Neural cell (in vitro differentiated cells): Measurements from ENCODE around the gene RING1. TPM values are rescaled to one million over a fixed set of nuclear protein-coding genes. Genes with fewer than 3 reads are reported as not detected.

ENCODE experiments used
- H2AFZ ChIP-seq: fragments of 200-600, 300-800 bp; sonication (generic), shearing (Covaris generic); 2 replicates; pipeline ENCODE4 v1.6.0; 2014; ENCODE audit warnings: low read depth, mild to moderate bottlenecking, antibody characterized with exemption, low read length, moderate library complexity
- H3F3A ChIP-seq: fragments of 200-600 bp; shearing (Covaris generic); 2 replicates; pipeline ENCODE4 v1.6.1; 2016; ENCODE audit warnings: mild to moderate bottlenecking, moderate library complexity, mixed read lengths, antibody characterized with exemption, low read length; ENCODE audit not compliant: insufficient read depth, poor library complexity, severe bottlenecking
- H3K27ac ChIP-seq: fragments of 200-600, 300-800 bp; sonication (generic), shearing (Covaris generic); 2 replicates; pipeline ENCODE4 v1.5.1; 2014; ENCODE audit warnings: mild to moderate bottlenecking, low read length, moderate library complexity
- H3K27me3 ChIP-seq: fragments of 300-800, 200-600 bp; sonication (generic), shearing (Covaris generic); 2 replicates; pipeline ENCODE4 v1.6.0; 2014; ENCODE audit warnings: mild to moderate bottlenecking, low read depth, low read length, moderate library complexity; ENCODE audit not compliant: insufficient read depth
- H3K36me3 ChIP-seq: fragments of 300-800, 200-600 bp; sonication (generic), shearing (Covaris generic); 2 replicates; pipeline ENCODE4 v1.5.1; 2014; ENCODE audit warnings: mild to moderate bottlenecking, antibody characterized with exemption, low read length, moderate library complexity; ENCODE audit not compliant: insufficient read depth
- H3K4me2 ChIP-seq: fragments of 300-800, 200-600 bp; sonication (generic), shearing (Covaris generic); 2 replicates; pipeline ENCODE4 v1.6.0; 2014; ENCODE audit warnings: mild to moderate bottlenecking, low read length
- H3K4me3 ChIP-seq: fragments of 300-800, 200-600 bp; sonication (generic), shearing (Covaris generic); 2 replicates; pipeline ENCODE4 v1.5.1; 2014; ENCODE audit warnings: mild to moderate bottlenecking, low read length, moderate library complexity
- H3K79me2 ChIP-seq: fragments of 200-600 bp; shearing (Covaris generic); replicated peaks from 2 replicates; pipeline ENCODE4 v1.6.0; 2014; ENCODE audit warnings: mild to moderate bottlenecking, low read length, moderate library complexity; ENCODE audit not compliant: insufficient read depth
- H3K9ac ChIP-seq: fragments of 300-800, 200-600 bp; sonication (generic), shearing (Covaris generic); 2 replicates; pipeline ENCODE4 v1.6.1; 2016; ENCODE audit warnings: mild to moderate bottlenecking, low read length, mixed read lengths
- H3K9me2 ChIP-seq: fragments of 200-600 bp; shearing (Covaris generic); 2 replicates; pipeline ENCODE4 v1.6.1; 2016; ENCODE audit warnings: mild to moderate bottlenecking, low read length, mixed read lengths; ENCODE audit not compliant: insufficient read depth
- H3K9me3 ChIP-seq: fragments of 200-600, 300-800 bp; sonication (generic), shearing (Covaris generic); 2 replicates; pipeline ENCODE4 v1.6.1; 2016; ENCODE audit warnings: mild to moderate bottlenecking, mixed run types, low read length, moderate library complexity, mixed read lengths
- H4K20me1 ChIP-seq: fragments of 200-600 bp; shearing (Covaris generic); 2 replicates; pipeline ENCODE4 v1.6.1; 2016; ENCODE audit warnings: mild to moderate bottlenecking, mixed run types; ENCODE audit not compliant: insufficient read depth
- EP300 ChIP-seq: fragments of 450-650 bp; conservative IDR thresholded peaks from 2 replicates; pipeline ENCODE4 v1.6.1; 2014; ENCODE audit warnings: antibody characterized with exemption, mild to moderate bottlenecking, moderate library complexity; ENCODE audit not compliant: poor library complexity, severe bottlenecking
- EZH2 ChIP-seq: fragments of 200-600, 300-800 bp; shearing (Covaris generic), sonication (generic); IDR thresholded peaks from 2 replicates; pipeline ENCODE4 v1.6.1; 2014; ENCODE audit warnings: antibody characterized with exemption, low read length, borderline replicate concordance, mild to moderate bottlenecking; ENCODE audit not compliant: insufficient read depth, poor library complexity, severe bottlenecking
- MXI1 ChIP-seq: fragments of 450-650 bp; conservative IDR thresholded peaks from 2 replicates; pipeline ENCODE4 v1.6.1; 2014; ENCODE audit warnings: antibody characterized with exemption, mild to moderate bottlenecking; ENCODE audit not compliant: poor library complexity, severe bottlenecking
- POLR2AphosphoS5 ChIP-seq: IDR thresholded peaks from 2 replicates; pipeline ENCODE4 v1.6.1; 2012
- RAD21 ChIP-seq: fragments of 450-650 bp; conservative IDR thresholded peaks from 2 replicates; pipeline ENCODE4 v1.6.1; 2014; ENCODE audit warnings: antibody characterized with exemption, mild to moderate bottlenecking, moderate library complexity
- SMC3 ChIP-seq: fragments of 450-650 bp; conservative IDR thresholded peaks from 2 replicates; pipeline ENCODE4 v1.6.1; 2014; ENCODE audit warnings: antibody characterized with exemption, mild to moderate bottlenecking, moderate library complexity; ENCODE audit not compliant: poor library complexity
- TAF1 ChIP-seq: IDR thresholded peaks from 2 replicates; pipeline ENCODE4 v1.6.1; 2012; ENCODE audit warnings: low read depth
- polyA plus RNA-seq: library from polyadenylated mRNA; depleted of rRNA; stranded (reverse); fragments of >200 nt; gene quantifications from 2 replicates; pipeline ENCODE4 v1.2.3, GENCODE V29; 2014
- TF ChIP-seq, protein P1 (sequence below): fragments of 450-650 bp; IDR thresholded peaks from 2 replicates; pipeline ENCODE4 v1.5.1; 2014; ENCODE audit warnings: antibody characterized with exemption, mild to moderate bottlenecking, moderate library complexity; ENCODE audit not compliant: poor library complexity, severe bottlenecking
- TF ChIP-seq, protein P2 (sequence below): IDR thresholded peaks from 2 replicates; pipeline ENCODE4 v1.6.1; 2012; ENCODE audit warnings: borderline replicate concordance

The RING1 gene
- polyA plus RNA-seq, 1 donor from 2014 or later, result 107 TPM

DNA sequence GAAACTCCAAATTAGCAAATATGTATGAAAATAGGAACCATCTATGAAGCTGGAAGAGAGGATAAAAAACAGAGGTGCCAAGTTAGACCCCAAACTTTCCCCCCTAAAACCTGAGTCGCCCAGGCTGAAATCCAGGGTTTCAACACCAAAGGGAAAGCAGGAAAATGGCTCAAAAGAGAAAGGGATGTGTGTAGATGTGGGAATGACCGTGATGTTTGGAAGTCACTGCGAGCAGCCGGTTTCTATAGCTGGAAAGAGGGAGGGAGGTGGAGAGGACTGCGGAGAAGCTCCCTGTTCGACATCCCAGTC is 4.5 kb downstream of the RING1 start:
- Histone ChIP-seq H3K4me3 (peak overlapping the region; percentile 62), H3K27ac (no peak overlapping the region), H3K9me2 (no peaks in the 10 kb centered on the region), H3K79me2 (peaks cover 20% of the 10 kb centered on the region), H4K20me1 (no peaks in the 10 kb centered on the region), H3K4me2 (no peak overlapping the region), H3K9me3 (no peaks in the 10 kb centered on the region), H3K9ac (peak overlapping the region; percentile 42), H2AFZ (no peak overlapping the region), H3K27me3 (peaks cover 5% of the 10 kb centered on the region), H3F3A (no peaks in the 10 kb centered on the region), H3K36me3 (peaks cover 6% of the 10 kb centered on the region)
- TF ChIP-seq, protein P1, sequence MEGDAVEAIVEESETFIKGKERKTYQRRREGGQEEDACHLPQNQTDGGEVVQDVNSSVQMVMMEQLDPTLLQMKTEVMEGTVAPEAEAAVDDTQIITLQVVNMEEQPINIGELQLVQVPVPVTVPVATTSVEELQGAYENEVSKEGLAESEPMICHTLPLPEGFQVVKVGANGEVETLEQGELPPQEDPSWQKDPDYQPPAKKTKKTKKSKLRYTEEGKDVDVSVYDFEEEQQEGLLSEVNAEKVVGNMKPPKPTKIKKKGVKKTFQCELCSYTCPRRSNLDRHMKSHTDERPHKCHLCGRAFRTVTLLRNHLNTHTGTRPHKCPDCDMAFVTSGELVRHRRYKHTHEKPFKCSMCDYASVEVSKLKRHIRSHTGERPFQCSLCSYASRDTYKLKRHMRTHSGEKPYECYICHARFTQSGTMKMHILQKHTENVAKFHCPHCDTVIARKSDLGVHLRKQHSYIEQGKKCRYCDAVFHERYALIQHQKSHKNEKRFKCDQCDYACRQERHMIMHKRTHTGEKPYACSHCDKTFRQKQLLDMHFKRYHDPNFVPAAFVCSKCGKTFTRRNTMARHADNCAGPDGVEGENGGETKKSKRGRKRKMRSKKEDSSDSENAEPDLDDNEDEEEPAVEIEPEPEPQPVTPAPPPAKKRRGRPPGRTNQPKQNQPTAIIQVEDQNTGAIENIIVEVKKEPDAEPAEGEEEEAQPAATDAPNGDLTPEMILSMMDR, result no peak
- no peak for TF ChIP-seq MXI1
- TF ChIP-seq EZH2, result no peak
- TF ChIP-seq EP300, result no peak
- TF ChIP-seq, protein P2, sequence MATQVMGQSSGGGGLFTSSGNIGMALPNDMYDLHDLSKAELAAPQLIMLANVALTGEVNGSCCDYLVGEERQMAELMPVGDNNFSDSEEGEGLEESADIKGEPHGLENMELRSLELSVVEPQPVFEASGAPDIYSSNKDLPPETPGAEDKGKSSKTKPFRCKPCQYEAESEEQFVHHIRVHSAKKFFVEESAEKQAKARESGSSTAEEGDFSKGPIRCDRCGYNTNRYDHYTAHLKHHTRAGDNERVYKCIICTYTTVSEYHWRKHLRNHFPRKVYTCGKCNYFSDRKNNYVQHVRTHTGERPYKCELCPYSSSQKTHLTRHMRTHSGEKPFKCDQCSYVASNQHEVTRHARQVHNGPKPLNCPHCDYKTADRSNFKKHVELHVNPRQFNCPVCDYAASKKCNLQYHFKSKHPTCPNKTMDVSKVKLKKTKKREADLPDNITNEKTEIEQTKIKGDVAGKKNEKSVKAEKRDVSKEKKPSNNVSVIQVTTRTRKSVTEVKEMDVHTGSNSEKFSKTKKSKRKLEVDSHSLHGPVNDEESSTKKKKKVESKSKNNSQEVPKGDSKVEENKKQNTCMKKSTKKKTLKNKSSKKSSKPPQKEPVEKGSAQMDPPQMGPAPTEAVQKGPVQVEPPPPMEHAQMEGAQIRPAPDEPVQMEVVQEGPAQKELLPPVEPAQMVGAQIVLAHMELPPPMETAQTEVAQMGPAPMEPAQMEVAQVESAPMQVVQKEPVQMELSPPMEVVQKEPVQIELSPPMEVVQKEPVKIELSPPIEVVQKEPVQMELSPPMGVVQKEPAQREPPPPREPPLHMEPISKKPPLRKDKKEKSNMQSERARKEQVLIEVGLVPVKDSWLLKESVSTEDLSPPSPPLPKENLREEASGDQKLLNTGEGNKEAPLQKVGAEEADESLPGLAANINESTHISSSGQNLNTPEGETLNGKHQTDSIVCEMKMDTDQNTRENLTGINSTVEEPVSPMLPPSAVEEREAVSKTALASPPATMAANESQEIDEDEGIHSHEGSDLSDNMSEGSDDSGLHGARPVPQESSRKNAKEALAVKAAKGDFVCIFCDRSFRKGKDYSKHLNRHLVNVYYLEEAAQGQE, result no peak
- TF ChIP-seq TAF1, result no peak

DNA sequence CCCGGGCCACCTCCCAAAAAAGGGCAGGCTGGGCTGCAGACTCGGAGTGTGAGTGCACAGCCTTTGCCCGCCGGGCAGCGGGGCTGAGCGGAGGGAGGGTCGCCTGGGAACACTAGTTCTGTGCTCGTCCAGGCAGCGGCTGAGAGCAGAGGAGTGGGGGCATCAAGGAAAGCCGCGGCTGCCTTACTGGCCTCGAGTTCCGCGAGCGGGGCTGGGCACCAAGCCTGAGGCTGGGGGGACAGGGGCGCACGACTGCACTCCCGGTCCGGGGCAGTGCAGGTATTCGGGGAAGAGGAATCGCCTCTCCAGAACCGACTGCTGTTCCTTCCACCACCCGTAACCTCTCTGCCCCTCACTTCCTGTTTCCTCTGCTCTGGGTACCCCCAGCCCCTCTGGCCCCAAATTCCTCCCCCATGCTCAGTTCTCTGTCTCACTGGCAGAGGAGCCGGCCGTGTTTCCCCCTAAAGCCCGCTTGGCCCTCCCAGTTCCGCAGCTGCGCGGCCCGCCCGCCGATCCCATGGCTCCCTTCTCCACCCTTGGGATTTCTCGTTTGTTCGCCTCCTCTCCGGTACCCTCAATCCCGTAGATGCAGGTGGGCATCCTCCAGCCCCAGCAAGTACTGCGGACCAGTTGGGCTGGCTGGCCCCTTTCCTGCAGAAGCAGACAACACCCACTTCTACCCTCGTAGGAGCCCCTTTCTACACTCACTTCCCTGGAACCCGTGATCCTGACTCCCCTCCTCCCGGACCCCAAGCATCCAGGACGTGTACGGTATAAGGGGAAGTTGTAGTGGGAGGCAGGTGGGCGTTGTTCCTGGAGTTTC is 5.1 kb downstream of the RING1 start:
- H3K9me2 ChIP-seq, result no peaks in the 10 kb centered on the region
- peaks cover 5% of the 10 kb centered on the region for H3K27me3 ChIP-seq
- H4K20me1 ChIP-seq, result no peaks in the 10 kb centered on the region
- no peak overlapping the region for H2AFZ ChIP-seq
- no peak overlapping the region for H3K27ac ChIP-seq
- H3K79me2 ChIP-seq, result peaks cover 18% of the 10 kb centered on the region
- no peaks in the 10 kb centered on the region for H3F3A ChIP-seq
- peak overlapping the region; percentile 36 for H3K4me2 ChIP-seq
- TF ChIP-seq POLR2AphosphoS5 (no peak), MXI1 (no peak), SMC3 (no peak), EZH2 (no peak), EP300 (no peak), TAF1 (no peak), RAD21 (no peak)
- TF ChIP-seq, protein P2, result no peak
- TF ChIP-seq, protein P1, result no peak
- H3K36me3 ChIP-seq, result peaks cover 6% of the 10 kb centered on the region
- H3K9ac ChIP-seq, result peak overlapping the region; percentile 42
- no peaks in the 10 kb centered on the region for H3K9me3 ChIP-seq
- peak overlapping the region; percentile 62 for H3K4me3 ChIP-seq
